H9 (cell line): ENCODE measurements around the gene HVCN1. TPM values are rescaled to one million over a fixed set of nuclear protein-coding genes. Genes with fewer than 3 reads are reported as not detected.

Source experiments
- DNase-seq: peaks from one replicate; pipeline ENCODE4 v3.0.0-alpha.2; 2017
- H2AFZ ChIP-seq: one replicate; pipeline ENCODE4 v1.6.1; 2013; ENCODE audit warnings: mild to moderate bottlenecking, low read length, control low read depth, moderate library complexity
- H2AK5ac ChIP-seq: 2 replicates; pipeline ENCODE4 v1.6.1; 2013; ENCODE audit warnings: low read length, control low read depth, mixed read lengths; ENCODE audit not compliant: insufficient read length
- H2BK120ac ChIP-seq: one replicate; pipeline ENCODE4 v1.6.1; 2013; ENCODE audit warnings: low read depth, mild to moderate bottlenecking, low read length, control low read depth, inconsistent platforms; ENCODE audit not compliant: poor library complexity, severe bottlenecking
- H2BK12ac ChIP-seq: 2 replicates; pipeline ENCODE4 v1.6.1; 2013; ENCODE audit warnings: low read length, control low read depth, mixed read lengths, low read depth; ENCODE audit not compliant: insufficient read length
- H2BK15ac ChIP-seq: 2 replicates; pipeline ENCODE4 v1.6.1; 2013; ENCODE audit warnings: low read depth, low read length, control low read depth
- H2BK20ac ChIP-seq: one replicate; pipeline ENCODE4 v1.6.1; 2013; ENCODE audit warnings: low read depth, mild to moderate bottlenecking, low read length, control low read depth, inconsistent platforms; ENCODE audit not compliant: poor library complexity, severe bottlenecking
- H2BK5ac ChIP-seq: 2 replicates; pipeline ENCODE4 v1.6.1; 2013; ENCODE audit warnings: low read length, control low read depth, mixed read lengths; ENCODE audit not compliant: insufficient read length
- H3K14ac ChIP-seq: 2 replicates; pipeline ENCODE4 v1.6.1; 2013; ENCODE audit warnings: low read length, control low read depth; ENCODE audit not compliant: insufficient read depth
- H3K18ac ChIP-seq: 2 replicates; pipeline ENCODE4 v1.6.1; 2013; ENCODE audit warnings: low read depth, mild to moderate bottlenecking, mixed read lengths, low read length, control low read depth; ENCODE audit not compliant: insufficient read length
- H3K23ac ChIP-seq: 2 replicates; pipeline ENCODE4 v1.6.1; 2013; ENCODE audit warnings: low read length, control low read depth, mixed read lengths, low read depth; ENCODE audit not compliant: insufficient read length
- H3K23me2 ChIP-seq: 2 replicates; pipeline ENCODE4 v1.6.1; 2013; ENCODE audit warnings: low read depth, mild to moderate bottlenecking, mixed read lengths, low read length, control low read depth; ENCODE audit not compliant: insufficient read length, poor library complexity, severe bottlenecking
- H3K27ac ChIP-seq: 2 replicates; pipeline ENCODE4 v1.5.1; 2013; ENCODE audit warnings: low read length, control low read depth, mixed read lengths, low read depth; ENCODE audit not compliant: insufficient read length
- H3K27me3 ChIP-seq: 2 replicates; pipeline ENCODE4 v1.6.1; 2013; ENCODE audit warnings: low read length, control low read depth, inconsistent platforms; ENCODE audit not compliant: insufficient read depth
- H3K4ac ChIP-seq: 2 replicates; pipeline ENCODE4 v1.6.1; 2013; ENCODE audit warnings: low read depth, mild to moderate bottlenecking, control low read depth, inconsistent platforms, low read length, moderate library complexity
- H3K4me1 ChIP-seq: 2 replicates; pipeline ENCODE4 v1.6.1; 2013; ENCODE audit warnings: low read length, control low read depth, inconsistent platforms; ENCODE audit not compliant: insufficient read depth
- H3K4me2 ChIP-seq: 2 replicates; pipeline ENCODE4 v1.6.1; 2013; ENCODE audit warnings: low read length, control low read depth, mixed read lengths; ENCODE audit not compliant: insufficient read length, insufficient read depth
- H3K56ac ChIP-seq: 2 replicates; pipeline ENCODE4 v1.6.1; 2013; ENCODE audit warnings: low read depth, mild to moderate bottlenecking, mixed read lengths, low read length, control low read depth; ENCODE audit not compliant: insufficient read length
- H3K79me1 ChIP-seq: 2 replicates; pipeline ENCODE4 v1.6.1; 2013; ENCODE audit warnings: low read depth, mild to moderate bottlenecking, moderate library complexity, low read length, control low read depth, inconsistent platforms; ENCODE audit not compliant: insufficient read depth, poor library complexity, severe bottlenecking
- H3K79me2 ChIP-seq: 2 replicates; pipeline ENCODE4 v1.6.1; 2013; ENCODE audit warnings: low read length, control low read depth, inconsistent platforms; ENCODE audit not compliant: insufficient read depth
- H3K9ac ChIP-seq: 2 replicates; pipeline ENCODE4 v1.6.1; 2013; ENCODE audit warnings: low read length, control low read depth, mixed read lengths; ENCODE audit not compliant: insufficient read length; ENCODE audit errors: extremely low read depth
- H3K9me3 ChIP-seq: one replicate; pipeline ENCODE4 v1.6.1; 2013; ENCODE audit warnings: low read depth, low read length, inconsistent platforms; ENCODE audit not compliant: control insufficient read depth
- H3T11ph ChIP-seq: one replicate; pipeline ENCODE4 v1.6.1; 2013; ENCODE audit warnings: mild to moderate bottlenecking, low read length, control low read depth, inconsistent platforms
- H4K20me1 ChIP-seq: one replicate; pipeline ENCODE4 v1.6.1; 2013; ENCODE audit not compliant: control insufficient read depth, insufficient read length, insufficient read depth
- H4K5ac ChIP-seq: 2 replicates; pipeline ENCODE4 v1.6.1; 2013; ENCODE audit warnings: low read depth, mild to moderate bottlenecking, mixed read lengths, low read length, control low read depth; ENCODE audit not compliant: insufficient read length
- H4K8ac ChIP-seq: replicated peaks from 2 replicates; pipeline ENCODE4 v1.6.1; 2013; ENCODE audit warnings: low read length, control low read depth, mixed read lengths, low read depth; ENCODE audit not compliant: insufficient read length
- H4K91ac ChIP-seq: 2 replicates; pipeline ENCODE4 v1.6.1; 2013; ENCODE audit warnings: low read depth, mild to moderate bottlenecking, moderate library complexity, mixed read lengths, low read length, control low read depth; ENCODE audit not compliant: insufficient read length
- H3K27ac Mint-ChIP-seq, 3 experiments: 2 replicates in 2 of 3; 3 replicates in 1 of 3; pipeline ENCODE4 v1.8.0; 2020 to 2021; ENCODE audit warnings: mixed read lengths in 3 of 3, mild to moderate bottlenecking in 1 of 3, moderate library complexity in 1 of 3
- H3K27me3 Mint-ChIP-seq: 2 replicates; pipeline ENCODE4 v1.8.0; 2021; ENCODE audit warnings: low read depth, mild to moderate bottlenecking, moderate library complexity, mixed read lengths
- H3K36me3 Mint-ChIP-seq, 3 experiments: 2 replicates in 2 of 3; 3 replicates in 1 of 3; pipeline ENCODE4 v1.8.0; 2020 to 2021; ENCODE audit warnings: low read depth in 3 of 3, mixed read lengths in 3 of 3; ENCODE audit not compliant: insufficient read depth in 1 of 3
- H3K4me1 Mint-ChIP-seq, 2 experiments: 2 replicates each; pipeline ENCODE4 v1.8.0; 2020; ENCODE audit warnings: mixed read lengths in 2 of 2
- H3K4me3 Mint-ChIP-seq, 2 experiments: 2 replicates in 1 of 2; 3 replicates in 1 of 2; pipeline ENCODE4 v1.8.0; 2020 to 2021; ENCODE audit warnings: mild to moderate bottlenecking in 2 of 2, mixed read lengths in 2 of 2, moderate library complexity in 1 of 2
- H3K9me3 Mint-ChIP-seq, 2 experiments: 2 replicates in 1 of 2; 3 replicates in 1 of 2; pipeline ENCODE4 v1.8.0; 2020; ENCODE audit warnings: mild to moderate bottlenecking in 2 of 2, mixed read lengths in 2 of 2, moderate library complexity in 1 of 2
- CTCF ChIP-seq: fragments of 200-600 bp; sonication (generic); conservative IDR thresholded peaks from 3 replicates; pipeline ENCODE4 v1.8.0; 2021; ENCODE audit warnings: antibody characterized with exemption, mild to moderate bottlenecking
- WGBS: extraction: QIAGEN DNeasy Blood & Tissue Kit; methylation state at CpG from one replicate; pipeline ENCODE4 v1.1.7; 2013; ENCODE audit warnings: missing lambda C conversion rate, low lambda C conversion rate, mixed read lengths; ENCODE audit not compliant: insufficient read length; ENCODE audit errors: extremely low coverage; 5-methylcytosine and 5-hydroxymethylcytosine counted together
- total RNA-seq: library from RNA; stranded (reverse); gene quantifications from 2 replicates; pipeline ENCODE4 v1.2.1, GENCODE V29; 2021

Gene HVCN1
- total RNA-seq, 1 experiment from 2014 or later: 5.2 TPM

GRCh38 chr12:110718222-110718908 lies 29.4 kb upstream of the HVCN1 start:
- Mint-ChIP-seq H3K36me3 (peaks cover 42 to 63% (median 63%) of the 10 kb centered on the region in 3 experiments; a peak in 6 of 7 replicates), H3K27ac (peak overlapping the region in 1 of 3 experiments; percentile 48; a peak in 2 of 7 replicates), H3K4me3 (no peak overlapping the region), H3K4me1 (no peaks in the 10 kb centered on the region), H3K9me3 (no peaks in the 10 kb centered on the region), H3K27me3 (no peaks in the 10 kb centered on the region)
- Histone ChIP-seq H4K8ac (no peak overlapping the region), H2BK20ac (no peak overlapping the region), H3K27me3 (no peaks in the 10 kb centered on the region), H3T11ph (no peak overlapping the region), H3K23ac (no peak overlapping the region), H3K23me2 (no peaks in the 10 kb centered on the region), H4K91ac (no peak overlapping the region), H3K4me2 (no peak overlapping the region), H2BK15ac (no peak overlapping the region), H4K20me1 (no peaks in the 10 kb centered on the region), H2AFZ (no peak overlapping the region), H3K9me3 (no peaks in the 10 kb centered on the region), H3K14ac (no peak overlapping the region), H4K5ac (no peak overlapping the region), H3K27ac (no peak overlapping the region), H3K56ac (no peak overlapping the region), H3K9ac (no peak overlapping the region), H2BK5ac (no peak overlapping the region), H3K79me2 (no peaks in the 10 kb centered on the region), H3K4ac (no peak overlapping the region), H2BK12ac (no peak overlapping the region), H2AK5ac (no peak overlapping the region), H3K18ac (no peak overlapping the region), H3K4me1 (no peaks in the 10 kb centered on the region), H3K79me1 (peaks cover 3% of the 10 kb centered on the region), H2BK120ac (no peak overlapping the region)
- DNase-seq: no peak
- no peak for TF ChIP-seq CTCF
- WGBS: no CpG with 5 or more reads among the region's 7 CpGs
